Stomach smooth muscle (tissue), 2 donors: ENCODE measurements around the gene LY6G5C.

Experiments
- H3K27ac ChIP-seq: one replicate; pipeline ENCODE4 v1.7.0; 2013; ENCODE audit warnings: mild to moderate bottlenecking, low read length, inconsistent platforms
- H3K27me3 ChIP-seq, 2 donors: one replicate each; pipeline ENCODE4 v1.7.0; 2013; ENCODE audit warnings: low read length in 2 of 2; ENCODE audit not compliant: insufficient read depth in 2 of 2, control insufficient read depth in 1 of 2
- H3K36me3 ChIP-seq, 2 donors: one replicate each; pipeline ENCODE4 v1.7.0; 2013; ENCODE audit warnings: low read length in 2 of 2; ENCODE audit not compliant: control insufficient read depth in 2 of 2, insufficient read depth in 2 of 2
- H3K4me1 ChIP-seq: one replicate; pipeline ENCODE4 v1.7.0; 2013; ENCODE audit warnings: low read length; ENCODE audit not compliant: control insufficient read depth, insufficient read depth
- H3K4me3 ChIP-seq, 2 donors: one replicate each; pipeline ENCODE4 v1.7.0; 2013; ENCODE audit warnings: low read length in 2 of 2
- H3K9ac ChIP-seq, 2 donors: one replicate each; pipeline ENCODE4 v1.7.0; 2013; ENCODE audit warnings: low read length in 2 of 2, mild to moderate bottlenecking in 1 of 2
- H3K9me3 ChIP-seq, 2 donors: one replicate each; pipeline ENCODE4 v1.7.0; 2013; ENCODE audit warnings: low read length in 2 of 2; ENCODE audit not compliant: control insufficient read depth in 2 of 2
- donor health status: healthy.
- donor health status: Pancreatic carcinoma.

LY6G5C gene

GRCh38 chr6:31633447-31633846 is 47.4 kb downstream of the LY6G5C start:
- Histone ChIP-seq H3K36me3 (peaks cover 65 to 71% of the 10 kb centered on the region in 2 donors), H3K9ac (no peak overlapping the region), H3K27ac (no peak overlapping the region)

GRCh38 chr6:31632279-31632946 is 48.5 kb downstream of the LY6G5C start:
- Histone ChIP-seq H3K36me3 (peaks cover 69 to 79% of the 10 kb centered on the region in 2 donors), H3K27ac (no peak overlapping the region), H3K4me1 (no peaks in the 10 kb centered on the region)

More at GRCh38 chr6:31633447-31633846, 47.4 kb downstream of the LY6G5C start:
- H3K9me3 ChIP-seq, result no peaks in the 10 kb centered on the region
- no peaks in the 10 kb centered on the region for H3K4me1 ChIP-seq
- no peak overlapping the region for H3K4me3 ChIP-seq
- no peaks in the 10 kb centered on the region for H3K27me3 ChIP-seq

GRCh38 chr6:31631681-31632278 is 49.1 kb downstream of the LY6G5C start:
- H3K4me1 ChIP-seq, result no peaks in the 10 kb centered on the region
- peaks cover 70 to 77% of the 10 kb centered on the region in 2 donors for H3K36me3 ChIP-seq
- no peak overlapping the region for H3K27ac ChIP-seq
- H3K4me3 ChIP-seq, result no peak overlapping the region
- H3K27me3 ChIP-seq, result no peaks in the 10 kb centered on the region
- H3K9ac ChIP-seq, result no peak overlapping the region
- H3K9me3 ChIP-seq, result no peaks in the 10 kb centered on the region

More at GRCh38 chr6:31632279-31632946, 48.5 kb downstream of the LY6G5C start:
- no peaks in the 10 kb centered on the region for H3K9me3 ChIP-seq
- H3K27me3 ChIP-seq, result no peaks in the 10 kb centered on the region
- H3K4me3 ChIP-seq, result no peak overlapping the region
- no peak overlapping the region for H3K9ac ChIP-seq

- Histone ChIP-seq H3K9me3 (no peaks in the 10 kb centered on the region), H3K27ac (no peak overlapping the region), H3K9ac (no peak overlapping the region), H3K4me3 (no peak overlapping the region), H3K36me3 (peaks cover 71 to 77% of the 10 kb centered on the region in 2 donors), H3K4me1 (no peaks in the 10 kb centered on the region), H3K27me3 (no peaks in the 10 kb centered on the region)
Measured at GRCh38 chr6:31631209-31631608, 49.7 kb downstream of the LY6G5C start.

- H3K4me3 ChIP-seq, result no peak overlapping the region
- no peak overlapping the region for H3K9ac ChIP-seq
- H3K27me3 ChIP-seq, result no peaks in the 10 kb centered on the region
- H3K9me3 ChIP-seq, result no peaks in the 10 kb centered on the region
- H3K27ac ChIP-seq, result no peak overlapping the region
- no peaks in the 10 kb centered on the region for H3K4me1 ChIP-seq
- H3K36me3 ChIP-seq, result peaks cover 71 to 77% of the 10 kb centered on the region in 2 donors
Measured at GRCh38 chr6:31630177-31630934, 50.5 kb downstream of the LY6G5C start.

- no peak overlapping the region for H3K9ac ChIP-seq
- no peak overlapping the region for H3K4me3 ChIP-seq
- H3K27me3 ChIP-seq, result no peaks in the 10 kb centered on the region
- H3K36me3 ChIP-seq, result peaks cover 70 to 75% of the 10 kb centered on the region in 2 donors
- no peaks in the 10 kb centered on the region for H3K9me3 ChIP-seq
- no peak overlapping the region for H3K27ac ChIP-seq
- H3K4me1 ChIP-seq, result no peaks in the 10 kb centered on the region
Measured at GRCh38 chr6:31629014-31629413, 51.9 kb downstream of the LY6G5C start.

- Histone ChIP-seq H3K9ac (peak overlapping the region in 1 of 2 donors; percentile 13), H3K27ac (no peak overlapping the region), H3K27me3 (no peaks in the 10 kb centered on the region), H3K4me3 (no peak overlapping the region), H3K4me1 (no peaks in the 10 kb centered on the region), H3K36me3 (peaks cover 73 to 77% of the 10 kb centered on the region in 2 donors), H3K9me3 (no peaks in the 10 kb centered on the region)
Measured at GRCh38 chr6:31627690-31628287, 53.1 kb downstream of the LY6G5C start.

- H3K36me3 ChIP-seq, result peaks cover 73 to 78% of the 10 kb centered on the region in 2 donors
Measured at GRCh38 chr6:31626952-31627351, 53.9 kb downstream of the LY6G5C start.

More at GRCh38 chr6:31626952-31627351, 53.9 kb downstream of the LY6G5C start:
- Histone ChIP-seq H3K27ac (no peak overlapping the region), H3K4me1 (peaks cover 6% of the 10 kb centered on the region), H3K4me3 (no peak overlapping the region), H3K9ac (no peak overlapping the region), H3K27me3 (no peaks in the 10 kb centered on the region), H3K9me3 (no peaks in the 10 kb centered on the region)
